HG02623 (cell line): Measurements from ENCODE around the gene SLC38A4.

ENCODE experiments used
- ATAC-seq: cut with Tn5 transposase; IDR thresholded peaks from one replicate; pipeline ENCODE4 v1.9.1; 2021; ENCODE audit warnings: moderate library complexity; ENCODE audit not compliant: unreplicated experiment

SLC38A4 gene

GRCh38 chr12:46717868-46718267 lies 107.9 kb downstream of the SLC38A4 start:
- no peak for ATAC-seq

DNA sequence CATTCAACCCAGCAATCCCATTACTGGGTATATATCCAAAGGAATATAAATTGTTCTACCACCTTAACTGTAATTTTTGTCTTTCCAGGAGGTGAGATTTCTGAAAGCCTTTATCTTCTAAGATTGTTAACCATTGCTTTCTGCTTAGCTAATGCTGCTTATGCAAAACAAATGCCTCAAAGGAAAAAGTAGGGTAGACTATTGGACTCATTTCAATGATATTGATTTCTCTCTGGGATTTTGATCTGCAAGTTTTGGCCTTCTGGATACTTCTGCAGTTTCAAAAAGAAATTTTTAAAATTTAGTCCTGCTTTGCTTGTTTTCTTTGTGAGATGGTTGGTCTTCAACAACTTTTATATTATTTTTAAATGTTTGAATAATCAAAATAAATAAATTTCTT lies 108.6 kb downstream of the SLC38A4 start:
- ATAC-seq = no peak
